ENCODE results near the gene PCK1.

- no peak for TF ChIP-seq CTCF (conservative IDR thresholded peaks at IDR 0.05 in 1 of 2, IDR thresholded peaks at IDR 0.05 in 1 of 2; ENCODE audit: extremely low read depth in 1 of 2, insufficient read depth in 1 of 2, low read depth in 1 of 2, low read length in 2 of 2)
- TF ChIP-seq EZH2 (IDR thresholded peaks at IDR 0.05; ENCODE audit: borderline replicate concordance, low read length): no peak
Observed at GRCh38 chr20:57545927-57546662, 14.8 kb upstream of the PCK1 start.
